Activated CD4-positive, alpha-beta T cell treated with anti-CD3 and anti-CD28 coated beads, Interleukin-2, Interleukin-4, amounts not matched to agents 100 ng/mL and 50 ng/mL, durations not matched to agents 16 hours and 8 hours (primary cell): ENCODE measurements around the gene KRTAP5-5.
"Not testable (repeated sequence)": the region's sequence is repeated elsewhere in the genome, so short reads cannot be mapped to it uniquely, and the experiment has no call there.

Source experiments
- DNase-seq: peaks from one replicate; pipeline ENCODE4 v3.0.0-alpha.2; 2020; ENCODE audit warnings: low spot score

KRTAP5-5 gene

DNA sequence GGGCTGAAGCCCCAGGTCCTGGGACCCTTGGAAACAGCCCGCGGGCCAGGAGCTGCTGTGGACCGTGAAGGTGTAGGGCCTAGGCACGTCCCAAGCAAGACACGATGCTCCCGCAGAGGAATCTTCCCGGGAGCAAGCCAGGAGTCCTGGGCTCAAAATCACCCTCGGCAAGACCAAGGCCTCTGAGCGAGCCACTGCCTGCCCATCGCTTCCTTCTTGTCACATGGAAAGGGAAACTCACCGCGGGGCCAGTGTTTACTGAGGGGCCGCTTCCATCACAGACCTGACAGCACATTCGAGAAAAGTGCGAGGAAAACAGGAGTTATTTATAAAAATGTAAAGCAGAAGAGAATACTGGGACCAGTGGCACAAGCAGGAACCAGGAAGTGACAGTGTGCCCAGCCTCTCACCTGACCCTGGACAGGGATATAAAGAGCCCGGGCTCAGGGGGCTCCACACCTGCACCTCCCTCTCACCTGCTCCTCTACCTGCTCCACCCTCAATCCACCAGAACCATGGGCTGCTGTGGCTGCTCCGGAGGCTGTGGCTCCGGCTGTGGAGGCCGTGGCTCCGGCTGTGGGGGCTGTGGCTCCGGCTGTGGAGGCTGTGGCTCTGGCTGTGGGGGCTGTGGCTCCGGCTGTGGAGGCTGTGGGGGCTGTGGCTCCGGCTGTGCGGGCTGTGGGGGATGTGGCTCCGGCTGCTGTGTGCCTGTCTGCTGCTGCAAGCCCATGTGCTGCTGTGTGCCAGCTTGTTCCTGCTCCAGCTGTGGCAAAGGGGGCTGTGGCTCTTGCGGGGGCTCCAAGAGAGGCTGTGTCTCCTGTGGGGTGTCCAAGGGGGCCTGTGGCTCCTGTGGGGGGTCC is at the start of gene KRTAP5-5:
TSS of gene KRTAP5-5 (plus strand) at position 450 of the 860 bp plus-strand sequence. CDS start at position 516, 66 bp downstream.
- no peak for DNase-seq

GRCh38 chr11:1581976-1582375 is 47.6 kb upstream of the KRTAP5-5 start:
- DNase-seq, result no peak

DNA sequence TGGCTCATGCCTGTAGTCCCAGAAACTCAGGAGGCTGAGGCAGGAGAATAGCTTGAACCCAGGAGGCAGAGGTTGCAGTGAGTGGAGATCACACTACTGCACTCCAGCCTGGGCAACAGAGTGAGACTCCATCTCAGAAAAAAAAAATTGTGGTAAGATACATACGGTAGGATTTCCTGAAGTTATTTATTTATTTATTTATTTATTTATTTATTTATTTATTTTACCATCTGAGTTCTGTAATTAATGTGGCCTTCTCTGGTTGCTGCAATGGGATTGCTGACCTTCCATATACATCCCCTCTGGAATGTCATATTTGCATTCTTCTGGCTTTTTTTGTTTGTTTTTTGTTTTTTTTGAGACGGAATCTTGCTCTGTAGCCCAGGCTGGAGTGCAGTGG is 46.7 kb upstream of the KRTAP5-5 start:
- not testable (repeated sequence) for DNase-seq

DNA sequence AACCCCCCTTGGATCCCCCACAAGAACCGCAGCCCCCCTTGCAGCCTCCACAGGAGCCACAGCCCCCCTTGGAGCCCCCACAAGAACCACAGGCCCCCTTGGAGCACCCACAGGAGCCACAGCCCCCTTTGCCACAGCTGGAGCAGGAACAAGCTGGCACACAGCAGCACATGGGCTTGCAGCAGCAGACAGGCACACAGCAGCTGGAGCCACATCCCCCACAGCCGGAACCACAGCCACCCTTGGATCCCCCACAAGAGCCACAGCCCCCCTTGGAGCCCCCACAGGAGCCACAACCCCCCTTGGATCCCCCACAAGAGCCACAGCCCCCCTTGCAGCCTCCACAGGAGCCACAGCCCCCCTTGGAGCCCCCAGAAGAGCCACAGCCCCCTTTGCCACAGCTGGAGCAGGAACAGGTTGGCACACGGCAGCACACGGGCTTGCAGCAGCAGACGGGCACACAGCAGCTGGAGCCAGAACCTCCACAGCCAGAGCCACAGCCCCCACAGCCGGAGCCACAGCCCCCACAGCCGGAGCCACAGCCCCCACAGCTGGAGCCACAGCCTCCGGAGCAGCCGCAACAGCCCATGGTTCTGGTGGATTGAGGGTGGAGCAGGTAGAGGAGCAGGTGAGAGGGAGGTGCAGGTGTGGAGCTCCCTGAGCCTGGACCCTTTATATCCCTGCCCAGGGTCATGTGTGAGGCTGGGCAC is 44.8 kb upstream of the KRTAP5-5 start, which contains the start of gene KRTAP5-1:
TSS of gene KRTAP5-1 (minus strand) at position 623 of the 710 bp plus-strand sequence. CDS start at position 589, 34 bp downstream.
- DNase-seq, result not testable (repeated sequence)

DNA sequence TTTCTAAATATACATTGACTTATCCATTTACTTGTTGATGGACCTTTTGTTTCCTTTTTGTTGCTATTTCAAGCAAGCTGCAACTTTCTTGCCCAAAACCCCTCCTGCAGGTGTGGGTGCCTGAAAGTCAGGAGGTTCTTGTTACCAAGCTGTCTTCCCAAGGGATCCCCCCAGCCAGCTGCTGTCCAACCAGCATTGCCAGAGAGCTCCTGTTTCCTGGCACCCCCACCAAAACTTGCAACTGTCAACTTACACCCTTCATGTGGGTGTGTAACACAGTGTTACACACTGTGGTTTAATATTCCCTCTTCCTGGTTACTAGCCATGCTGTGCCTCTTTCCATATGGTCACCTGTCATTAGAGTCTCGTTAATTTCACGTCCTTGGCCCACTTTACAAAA is 42.9 kb upstream of the KRTAP5-5 start:
- DNase-seq, result no peak

- DNase-seq, result peak; percentile 19
Measured at GRCh38 chr11:1589191-1589963, 40.2 kb upstream of the KRTAP5-5 start.

DNA sequence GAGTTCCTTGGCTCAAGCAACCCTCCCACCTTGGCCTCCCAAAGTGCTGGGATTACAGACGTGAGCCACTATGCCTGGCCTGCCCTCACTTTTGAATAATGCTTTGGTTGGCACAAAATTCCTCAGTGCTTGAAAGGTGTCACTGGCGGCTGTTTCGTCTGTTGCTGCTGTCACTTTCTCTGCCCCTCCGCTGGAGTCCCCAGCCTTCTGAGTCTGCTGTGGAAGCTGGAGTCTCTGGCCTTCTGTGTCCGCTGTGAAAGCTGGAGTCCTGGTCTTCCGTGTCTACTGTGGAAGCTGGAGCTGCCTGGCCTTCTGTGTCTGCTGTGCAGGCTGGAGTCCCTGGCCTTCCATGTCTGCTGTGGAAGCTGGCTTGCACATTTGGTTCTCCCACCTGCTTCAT is 39.6 kb upstream of the KRTAP5-5 start:
- DNase-seq, result no peak

GRCh38 chr11:1592628-1593027 is 36.9 kb upstream of the KRTAP5-5 start:
- no peak for DNase-seq

DNA sequence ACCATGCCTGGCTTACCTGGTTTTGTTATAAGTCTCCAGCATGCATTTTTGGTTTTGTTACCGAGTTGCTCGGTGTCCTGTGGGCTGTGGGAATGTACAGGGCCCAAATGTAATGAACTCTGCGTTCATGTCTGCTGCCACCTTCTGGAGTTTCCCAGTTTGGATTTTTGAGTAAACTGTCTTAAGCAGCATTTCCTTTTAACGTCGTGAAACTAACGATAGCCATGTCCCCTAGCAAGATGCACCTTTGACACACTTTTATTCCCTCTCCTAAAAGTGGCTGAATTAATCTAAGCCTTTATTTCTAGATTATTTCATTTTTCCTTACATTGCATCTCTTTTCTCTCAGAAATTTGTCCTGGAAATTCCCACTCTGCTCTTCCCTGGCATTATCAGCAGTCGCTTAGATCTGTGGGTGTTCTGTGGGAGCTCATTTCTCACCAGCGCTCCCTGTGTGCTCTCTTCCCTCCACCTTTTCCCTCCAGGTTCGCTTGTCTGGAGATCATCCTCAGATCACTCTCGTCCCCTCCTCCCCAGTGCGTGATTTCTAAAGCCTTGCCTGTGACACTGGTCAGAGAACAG is 33.5 kb upstream of the KRTAP5-5 start:
- not testable (repeated sequence) for DNase-seq

DNA sequence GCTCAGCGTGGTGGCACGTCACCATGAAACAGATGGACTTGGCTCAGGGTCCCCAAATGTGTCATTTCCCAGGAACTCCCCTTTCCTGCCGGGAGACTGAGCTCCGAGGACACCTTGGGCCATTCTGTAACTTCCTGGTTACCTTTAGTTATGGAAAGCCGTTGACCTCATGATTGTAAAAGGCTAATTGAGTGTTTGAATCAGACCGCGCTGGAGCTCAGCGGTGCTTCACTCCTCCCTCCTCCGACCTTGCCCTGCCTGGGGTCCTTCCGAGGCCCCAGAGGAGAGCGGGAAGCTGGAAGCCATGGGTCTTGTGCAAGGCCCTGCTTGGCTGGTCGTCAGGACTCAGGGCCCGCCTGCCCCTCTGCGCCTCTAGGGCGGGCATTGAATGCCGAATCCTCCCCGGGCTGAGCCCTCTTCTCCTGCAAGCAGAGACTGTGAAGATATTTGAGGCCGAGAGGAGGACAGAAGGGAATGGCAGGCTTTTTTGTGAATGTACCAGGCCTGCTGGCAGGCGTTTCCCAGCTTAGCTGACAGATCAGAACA is 32.9 kb upstream of the KRTAP5-5 start:
- DNase-seq, result not testable (repeated sequence)

DNA sequence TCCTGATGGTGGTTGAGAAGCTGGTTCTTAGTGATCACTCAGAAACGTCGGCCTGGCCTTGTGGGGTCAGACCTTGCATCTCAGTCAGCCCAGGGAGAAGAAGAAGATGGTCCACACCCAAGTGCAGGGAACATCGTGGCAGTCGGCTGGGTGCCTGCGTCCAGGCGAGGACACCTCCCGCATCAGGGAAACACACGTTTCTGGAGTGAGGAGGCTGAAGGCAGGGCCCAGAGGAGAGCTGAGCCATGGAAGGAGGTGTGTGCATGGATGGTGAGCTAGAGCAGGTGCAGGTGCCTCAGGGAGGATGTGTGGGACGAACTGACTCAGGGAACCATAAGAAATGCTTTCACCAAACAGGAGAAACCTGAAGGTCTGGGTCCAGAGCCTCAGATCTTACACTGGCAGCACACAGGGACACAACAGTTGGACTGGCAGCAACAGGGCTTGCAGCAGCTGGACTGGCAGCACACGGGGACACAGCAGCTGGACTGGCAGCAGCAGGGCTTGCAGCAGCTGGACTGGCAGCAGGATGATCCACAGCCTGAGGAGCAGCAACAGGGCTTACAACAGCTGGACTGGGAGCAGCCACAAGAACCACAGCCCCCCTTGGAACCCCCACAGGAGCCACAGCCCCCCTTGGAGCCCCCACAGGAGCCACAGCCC is 32.1 kb upstream of the KRTAP5-5 start:
- no peak for DNase-seq

DNA sequence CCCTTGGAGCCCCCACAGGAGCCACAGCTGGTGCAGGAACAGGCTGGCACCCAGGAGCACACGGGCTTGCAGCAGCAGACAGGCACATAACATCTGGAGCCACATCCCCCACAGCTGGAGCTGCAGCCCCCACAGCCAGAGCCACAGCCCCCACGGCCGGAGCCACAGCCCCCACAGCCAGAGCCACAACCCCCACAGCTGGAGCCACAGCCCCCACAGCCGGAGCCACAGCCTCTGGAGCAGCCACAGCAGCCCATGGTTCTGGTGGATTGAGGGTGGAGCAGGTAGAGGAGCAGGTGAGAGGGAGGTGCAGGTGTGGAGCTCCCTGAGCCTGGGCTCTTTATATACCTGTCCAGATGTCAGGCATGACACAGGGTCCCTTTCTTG is 31.6 kb upstream of the KRTAP5-5 start, which contains the start of gene KRTAP5-2:
TSS of gene KRTAP5-2 (minus strand) at position 301 of the 387 bp plus-strand sequence. CDS start at position 257, 44 bp downstream.
- no peak for DNase-seq

DNA sequence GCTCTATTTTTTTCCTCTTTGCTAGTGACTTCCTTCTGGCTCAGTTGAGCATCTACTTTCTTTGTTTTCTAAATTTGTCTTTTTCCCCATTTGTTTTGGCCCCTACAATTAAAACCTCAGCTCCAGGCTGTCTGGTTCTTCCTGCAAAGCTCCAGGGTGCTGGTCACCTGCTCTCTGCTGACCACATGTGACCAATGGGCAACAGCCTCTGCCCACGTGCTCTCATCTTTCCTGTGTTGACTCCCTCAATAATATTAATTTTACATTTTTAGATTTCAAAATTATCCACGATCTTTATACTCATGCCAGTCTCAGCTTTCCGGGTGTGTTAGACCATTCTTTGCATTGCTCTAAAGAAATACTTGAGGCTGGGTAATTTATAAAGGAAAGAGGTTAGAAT is 31.2 kb upstream of the KRTAP5-5 start:
- DNase-seq, result not testable (repeated sequence)

GRCh38 chr11:1598816-1599215 is 30.8 kb upstream of the KRTAP5-5 start:
- DNase-seq, result no peak

DNA sequence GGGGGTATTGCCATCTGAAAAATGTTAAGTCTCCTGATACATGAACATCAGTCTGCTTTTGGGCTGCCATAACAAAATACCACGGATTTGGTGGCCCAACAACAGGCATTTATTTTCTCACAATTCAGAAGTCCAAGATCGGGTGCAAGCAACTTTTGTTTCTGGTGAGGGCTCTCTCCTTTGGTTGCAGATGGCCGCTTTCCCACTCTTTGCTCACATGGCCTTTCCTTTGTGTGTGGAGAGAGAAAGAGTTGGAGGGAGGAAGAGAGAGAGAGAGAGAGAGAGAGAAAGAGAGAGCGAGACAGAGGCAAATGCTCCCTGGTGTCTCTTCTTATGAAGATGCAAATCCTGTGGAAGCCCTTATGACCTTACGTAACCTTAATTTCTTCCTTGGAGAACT is 28.9 kb upstream of the KRTAP5-5 start:
- DNase-seq, result no peak

- DNase-seq, result not testable (repeated sequence)
Measured at GRCh38 chr11:1601663-1602062, 27.9 kb upstream of the KRTAP5-5 start.

DNA sequence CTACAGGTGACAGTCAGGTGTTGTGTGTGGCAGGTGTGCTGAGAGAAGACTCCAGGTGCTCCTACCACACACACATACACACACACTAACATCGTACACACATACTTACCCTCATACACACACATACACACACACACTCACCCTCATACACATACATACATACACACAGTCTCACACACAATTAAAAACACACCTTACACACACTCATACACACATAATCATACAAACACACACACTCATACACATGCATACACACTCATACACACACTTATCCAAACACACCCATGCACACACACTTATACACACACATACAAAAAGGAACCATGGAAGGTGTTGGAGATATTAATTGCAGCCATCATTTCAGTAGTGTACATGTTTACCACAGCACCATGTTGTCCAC is 25.9 kb upstream of the KRTAP5-5 start:
- no peak for DNase-seq

DNA sequence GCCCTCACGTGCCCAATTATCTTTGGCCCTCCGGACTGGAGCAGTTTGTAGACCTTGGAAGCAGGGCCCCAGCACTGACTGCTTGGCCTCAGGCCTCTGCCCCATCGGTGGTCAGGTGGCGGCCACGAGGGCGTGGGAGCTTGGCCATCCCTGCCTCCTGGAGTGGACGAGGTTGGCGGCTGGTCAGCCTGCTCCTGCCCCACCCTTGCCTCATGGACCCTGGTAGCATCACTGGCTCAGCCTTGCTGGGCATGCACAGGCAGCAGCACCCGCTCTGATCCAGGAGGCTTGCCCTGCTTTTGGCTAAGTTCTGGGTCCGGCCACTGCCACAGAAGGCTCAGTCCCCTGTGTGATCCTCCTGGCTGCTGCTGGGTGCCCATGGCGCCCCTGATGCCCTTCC is 25.4 kb upstream of the KRTAP5-5 start:
- DNase-seq, result no peak

DNA sequence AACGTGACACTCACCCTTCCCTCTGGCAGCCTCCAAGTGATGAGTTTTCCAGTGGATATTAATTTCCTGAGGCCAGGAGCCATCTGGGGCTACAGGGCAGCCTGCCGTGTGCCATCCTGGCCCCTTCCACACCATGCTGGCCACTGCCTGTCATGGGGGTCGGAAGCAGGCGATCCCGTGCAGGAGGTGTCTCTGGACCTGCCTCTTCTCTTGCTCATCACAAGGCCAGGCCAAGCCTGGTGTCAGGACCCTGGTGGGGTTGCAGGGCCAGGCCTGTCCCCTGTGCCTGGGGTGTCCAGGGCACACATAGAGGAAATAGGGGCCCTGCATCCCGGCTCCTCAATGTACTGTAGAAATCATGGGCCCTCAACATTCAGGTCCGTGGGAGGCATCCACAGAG is 24.9 kb upstream of the KRTAP5-5 start:
- DNase-seq, result no peak

GRCh38 chr11:1605923-1606322 is 23.7 kb upstream of the KRTAP5-5 start:
- DNase-seq, result peak; percentile 54
